Cardiac muscle cell (in vitro differentiated cells and primary cell): ENCODE measurements around the gene ZNF536. TPM values are rescaled to one million over a fixed set of nuclear protein-coding genes. Genes with fewer than 3 reads are reported as not detected.

Experiments
- DNase-seq, 2 donors: peaks; one replicate each; pipeline versions ENCODE4 v3.0.0 to v3.0.0-alpha.2; 2010 to 2017; ENCODE audit warnings: low read depth in 1 of 2, low spot score in 1 of 2
- H3K27ac ChIP-seq: fragments of 200-600 bp; sonication (generic); 2 replicates; pipeline ENCODE4 v1.5.1; 2016
- H3K27me3 ChIP-seq: fragments of 200-600 bp; sonication (generic); 2 replicates; pipeline ENCODE4 v1.6.0; 2016; ENCODE audit warnings: control low read depth
- H3K36me3 ChIP-seq: fragments of 200-600 bp; sonication (generic); 2 replicates; pipeline ENCODE4 v1.5.1; 2016; ENCODE audit warnings: control low read depth
- H3K4me1 ChIP-seq: fragments of 200-600 bp; sonication (generic); 2 replicates; pipeline ENCODE4 v1.8.1; 2017; ENCODE audit warnings: low read depth, mild to moderate bottlenecking, mixed run types
- H3K4me3 ChIP-seq: fragments of 200-600 bp; sonication (generic); 2 replicates; pipeline ENCODE4 v1.5.1; 2016; ENCODE audit warnings: mild to moderate bottlenecking
- H3K9me3 ChIP-seq: fragments of 200-600 bp; sonication (generic); 2 replicates; pipeline ENCODE4 v1.5.1; 2017; ENCODE audit warnings: low read depth, mild to moderate bottlenecking, control low read depth
- CTCF ChIP-seq: IDR thresholded peaks from 2 replicates; pipeline ENCODE4 v1.5.1; 2012; ENCODE audit warnings: low read depth, mild to moderate bottlenecking, low read length
- polyA plus RNA-seq: library from polyadenylated mRNA; unstranded; fragments of >200 nt; fragmentation: Nextera tagmentation; extraction: Ambion mirVana; gene quantifications from 2 replicates; pipeline ENCODE4 v1.2.1, GENCODE V29; 2016
- total RNA-seq: library from RNA; depleted of rRNA; stranded (reverse); fragments of >200 nt; gene quantifications from 2 replicates; pipeline ENCODE4 v1.2.3, GENCODE V29; 2016

The ZNF536 gene
- total and polyA plus RNA-seq, 2 experiments from 2014 or later = 0.12 to 0.39 TPM

- H3K27me3 ChIP-seq = no peaks in the 10 kb centered on the region
- no peak overlapping the region for H3K4me3 ChIP-seq
- no peak for DNase-seq
- no peaks in the 10 kb centered on the region for H3K4me1 ChIP-seq
- no peaks in the 10 kb centered on the region for H3K36me3 ChIP-seq
- H3K27ac ChIP-seq = no peak overlapping the region
- TF ChIP-seq CTCF = no peak
- no peaks in the 10 kb centered on the region for H3K9me3 ChIP-seq
Measured at GRCh38 chr19:30570194-30570593, 198.0 kb downstream of the ZNF536 start.

- H3K27ac ChIP-seq = no peak overlapping the region
Measured at GRCh38 chr19:30577551-30578105, 205.4 kb downstream of the ZNF536 start.

GRCh38 chr19:30579419-30579818, 207.2 kb downstream of the ZNF536 start:
- no peaks in the 10 kb centered on the region for H3K27me3 ChIP-seq
- no peaks in the 10 kb centered on the region for H3K36me3 ChIP-seq
- TF ChIP-seq CTCF = no peak
- H3K27ac ChIP-seq = no peak overlapping the region
- H3K4me1 ChIP-seq = no peaks in the 10 kb centered on the region
- no peak overlapping the region for H3K4me3 ChIP-seq
- DNase-seq = no peak
- H3K9me3 ChIP-seq = no peaks in the 10 kb centered on the region

More at GRCh38 chr19:30577551-30578105, 205.4 kb downstream of the ZNF536 start:
- Histone ChIP-seq H3K27me3 (no peaks in the 10 kb centered on the region), H3K36me3 (no peaks in the 10 kb centered on the region), H3K4me1 (no peaks in the 10 kb centered on the region), H3K9me3 (no peaks in the 10 kb centered on the region), H3K4me3 (no peak overlapping the region)
- DNase-seq = no peak
- TF ChIP-seq CTCF = no peak

- TF ChIP-seq CTCF = no peak
- no peak overlapping the region for H3K27ac ChIP-seq
- H3K4me1 ChIP-seq = no peaks in the 10 kb centered on the region
- no peak for DNase-seq
- no peak overlapping the region for H3K4me3 ChIP-seq
- no peaks in the 10 kb centered on the region for H3K36me3 ChIP-seq
- no peaks in the 10 kb centered on the region for H3K27me3 ChIP-seq
- H3K9me3 ChIP-seq = no peaks in the 10 kb centered on the region
Measured at GRCh38 chr19:30580673-30581072, 208.5 kb downstream of the ZNF536 start.

- no peak for TF ChIP-seq CTCF
- no peaks in the 10 kb centered on the region for H3K27me3 ChIP-seq
- H3K4me3 ChIP-seq = no peak overlapping the region
- no peaks in the 10 kb centered on the region for H3K9me3 ChIP-seq
- no peaks in the 10 kb centered on the region for H3K36me3 ChIP-seq
- no peaks in the 10 kb centered on the region for H3K4me1 ChIP-seq
- no peak for DNase-seq
- no peak overlapping the region for H3K27ac ChIP-seq
Measured at GRCh38 chr19:30584090-30584489, 211.9 kb downstream of the ZNF536 start.
